NCI-H1930 (cell line): ENCODE measurements around the gene TMEM138.
"Not testable (repeated sequence)": the region's sequence is repeated elsewhere in the genome, so short reads cannot be mapped to it uniquely, and the experiment has no call there.

Experiments used
- DNase-seq, 2 experiments: peaks; one replicate each; lab custom pipeline; 2025; lab: John Stamatoyannopoulos, UW

TMEM138 gene

GRCh38 chr11:61367406-61367805 is 5.2 kb downstream of the TMEM138 start:
- DNase-seq, result no peak

- DNase-seq, result no peak
These were observed 6.5 kb downstream of the TMEM138 start for GRCh38 chr11:61368646-61369045.

DNA sequence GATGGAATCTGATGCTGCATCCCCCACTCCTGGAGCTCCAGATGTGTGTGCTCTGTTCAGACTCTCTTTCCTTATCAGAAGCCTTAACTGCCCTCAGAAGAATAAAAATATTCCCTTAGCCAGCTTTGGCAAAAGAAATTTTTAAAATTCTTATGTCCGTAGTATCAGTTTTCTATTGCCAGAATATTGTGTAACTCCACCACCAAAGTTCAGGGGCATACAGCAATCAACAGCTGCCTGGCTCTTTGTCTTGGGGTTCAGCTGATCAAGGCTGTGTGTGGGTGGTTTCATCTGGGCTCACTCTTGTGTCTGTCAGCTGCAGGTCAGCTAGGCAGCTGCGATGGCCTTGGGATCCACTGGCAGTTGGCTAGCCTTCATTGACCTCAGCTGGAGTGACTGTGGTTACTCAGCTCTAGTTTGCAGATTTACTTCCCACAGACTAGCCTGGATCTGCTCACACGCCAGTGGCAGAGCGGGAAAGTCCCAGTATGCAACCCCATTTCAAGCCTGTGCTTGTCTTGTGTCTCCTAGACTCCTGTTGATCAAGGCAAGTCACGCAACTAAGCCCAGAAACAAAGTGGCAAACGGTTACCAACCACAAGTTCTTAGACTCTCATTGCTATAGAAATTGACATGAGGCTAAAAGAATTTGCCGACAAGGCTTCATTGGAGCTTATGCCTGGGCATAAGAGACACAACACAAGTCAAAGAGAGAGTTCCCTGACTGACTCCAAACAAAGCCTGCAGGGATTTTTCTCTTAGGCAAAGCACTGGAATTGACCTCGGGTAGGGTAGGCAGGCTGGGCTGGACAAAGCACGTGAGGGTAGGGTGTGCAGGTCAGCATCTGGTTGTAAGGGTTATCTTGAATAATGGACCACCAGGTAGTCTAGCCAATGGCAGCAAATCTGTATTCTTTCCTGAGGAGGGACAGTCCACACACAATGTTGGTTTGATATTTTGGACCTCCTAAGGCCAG is 7.5 kb downstream of the TMEM138 start:
- DNase-seq, result no peak

- DNase-seq, result no peak
These were observed 8.3 kb downstream of the TMEM138 start for GRCh38 chr11:61370349-61371005.

DNA sequence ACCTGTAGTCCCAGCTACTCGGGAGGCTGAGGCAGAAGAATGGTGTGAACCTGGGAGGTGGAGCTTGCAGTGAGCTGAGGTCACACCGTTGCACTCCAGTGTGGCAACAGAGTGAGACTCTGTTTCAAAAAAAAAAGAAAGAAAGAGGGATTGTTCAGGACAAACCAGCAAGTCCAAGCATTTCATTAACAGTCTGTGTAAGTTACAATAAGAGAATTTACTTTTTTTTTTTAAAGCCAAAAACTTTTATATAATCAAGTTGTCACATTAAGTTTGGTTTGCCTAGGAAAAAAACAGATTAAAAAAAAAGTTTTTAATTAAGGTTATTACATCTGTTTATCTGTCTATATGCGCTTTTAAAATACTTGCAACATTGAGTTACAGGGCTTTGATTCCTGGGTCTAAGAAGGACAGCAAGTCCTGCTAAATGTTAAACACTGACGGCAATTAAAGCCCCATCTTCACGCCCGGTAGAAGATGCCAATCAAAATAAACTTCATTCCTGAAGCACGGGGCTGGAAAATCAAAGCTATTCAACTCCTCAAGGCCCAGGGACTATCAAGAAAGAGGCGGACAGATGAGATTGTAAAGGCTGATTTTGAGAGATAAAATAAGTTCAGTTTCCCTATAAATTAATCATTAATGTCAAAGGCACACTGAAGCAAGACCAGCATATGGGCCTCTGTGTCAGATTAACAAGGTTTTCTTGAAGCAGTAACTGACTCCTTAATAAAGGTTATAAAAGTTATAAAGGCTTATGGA is 10.7 kb downstream of the TMEM138 start:
- no peak for DNase-seq

GRCh38 chr11:61375761-61376108 is 13.6 kb downstream of the TMEM138 start:
- no peak for DNase-seq

GRCh38 chr11:61377461-61378160 is 15.4 kb downstream of the TMEM138 start:
- DNase-seq, result no peak

DNA sequence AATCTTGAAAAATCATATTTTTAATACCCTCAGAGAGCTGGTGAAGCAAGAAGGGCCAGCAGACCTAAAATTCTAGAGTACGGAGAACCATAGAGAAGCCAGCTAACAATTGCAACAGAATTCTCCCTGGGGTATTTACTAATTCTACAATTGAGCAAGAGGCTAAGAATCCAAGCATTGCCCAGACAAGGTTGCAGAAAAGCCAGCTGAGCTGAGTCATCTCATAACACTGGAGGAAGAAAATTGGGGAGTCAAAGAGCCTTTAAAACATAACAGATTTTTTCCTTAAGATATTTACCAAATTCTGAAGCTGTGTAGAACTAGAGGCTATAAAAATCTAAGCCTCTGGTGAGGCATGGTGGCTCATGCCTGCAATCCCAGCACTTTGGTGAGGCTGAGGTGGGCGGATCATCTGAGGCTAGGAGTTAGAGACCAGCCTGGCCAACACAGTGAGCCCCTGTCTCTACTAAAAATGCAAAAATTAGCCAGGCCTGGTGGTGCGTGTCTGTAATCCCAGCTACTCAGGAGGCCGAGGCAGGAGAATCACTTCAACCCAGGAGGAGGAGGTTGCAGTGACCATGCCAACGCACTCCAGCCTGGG is 16.6 kb downstream of the TMEM138 start:
- no peak for DNase-seq

GRCh38 chr11:61380884-61381283 is 18.7 kb downstream of the TMEM138 start:
- no peak for DNase-seq

GRCh38 chr11:61383859-61384258 is 21.7 kb downstream of the TMEM138 start:
- DNase-seq, result not testable (repeated sequence)

DNA sequence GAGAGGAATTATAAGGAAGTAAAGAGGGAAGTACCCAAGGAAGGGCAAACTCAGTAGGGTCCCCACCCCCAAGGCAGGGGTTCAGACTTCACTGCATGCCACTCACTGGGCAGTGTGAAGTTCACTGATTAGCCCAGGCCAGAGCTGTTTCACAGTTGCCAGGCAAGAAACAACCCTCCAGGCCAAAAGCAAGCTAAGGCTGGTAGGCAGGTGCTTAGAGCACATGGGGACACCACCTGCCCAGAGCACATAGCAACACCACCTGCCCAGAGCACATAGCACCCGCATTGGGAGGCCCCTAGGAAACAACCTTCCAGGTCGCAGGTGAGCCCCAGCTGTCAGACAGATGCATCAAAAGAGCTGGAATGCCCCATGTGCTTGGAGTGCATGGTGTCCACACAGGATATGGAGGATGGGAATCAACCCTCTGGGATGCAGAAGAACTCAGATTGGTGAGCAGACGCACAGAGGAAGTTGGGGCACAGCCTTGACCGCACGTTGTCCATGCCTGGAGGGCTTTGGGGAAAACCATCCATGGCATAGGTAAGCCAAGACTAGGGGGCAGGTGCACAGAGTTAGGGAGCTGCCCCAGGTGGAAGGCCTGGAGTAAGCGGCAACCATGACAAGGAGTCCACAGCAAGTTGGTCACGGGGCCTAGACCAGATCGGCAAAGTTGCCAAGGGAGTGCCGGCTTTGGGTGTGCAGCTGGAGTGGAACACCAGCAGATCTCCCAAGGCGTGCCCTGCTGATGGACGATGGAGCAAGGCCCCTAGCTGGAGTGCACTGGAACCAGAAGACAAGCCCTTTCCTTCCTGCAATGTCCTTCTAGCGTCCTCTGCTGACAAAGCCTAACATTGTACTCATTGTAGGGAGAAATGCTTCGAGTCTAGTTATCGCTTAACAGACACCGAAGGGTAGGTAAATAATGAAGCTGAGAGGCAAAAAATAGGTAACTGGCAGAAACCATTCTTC is 22.4 kb downstream of the TMEM138 start:
- DNase-seq, result no peak

- DNase-seq, result no peak
These were observed 28.0 kb downstream of the TMEM138 start for GRCh38 chr11:61390161-61390560.

- DNase-seq, result no peak
These were observed 30.9 kb downstream of the TMEM138 start for GRCh38 chr11:61392981-61393595.

DNA sequence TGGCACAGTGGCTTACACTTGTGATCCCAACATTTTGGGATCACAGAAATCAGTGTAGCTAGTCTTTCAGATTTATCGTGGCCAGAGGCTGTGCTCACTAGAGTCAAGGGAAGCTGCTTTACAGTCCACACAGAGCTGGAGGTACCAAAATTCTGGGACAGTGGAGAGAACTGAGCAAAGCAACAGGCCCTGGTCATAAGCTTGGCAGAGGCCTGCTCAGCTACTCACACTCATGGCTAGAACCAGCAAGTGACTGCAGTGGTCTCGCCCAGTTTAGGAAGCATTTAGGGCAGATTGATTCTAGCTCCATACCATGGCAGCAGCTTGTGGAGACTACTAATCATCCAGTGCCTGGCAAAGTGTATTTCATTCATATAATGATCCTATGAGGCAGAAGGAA is 39.0 kb downstream of the TMEM138 start:
- no peak for DNase-seq

DNA sequence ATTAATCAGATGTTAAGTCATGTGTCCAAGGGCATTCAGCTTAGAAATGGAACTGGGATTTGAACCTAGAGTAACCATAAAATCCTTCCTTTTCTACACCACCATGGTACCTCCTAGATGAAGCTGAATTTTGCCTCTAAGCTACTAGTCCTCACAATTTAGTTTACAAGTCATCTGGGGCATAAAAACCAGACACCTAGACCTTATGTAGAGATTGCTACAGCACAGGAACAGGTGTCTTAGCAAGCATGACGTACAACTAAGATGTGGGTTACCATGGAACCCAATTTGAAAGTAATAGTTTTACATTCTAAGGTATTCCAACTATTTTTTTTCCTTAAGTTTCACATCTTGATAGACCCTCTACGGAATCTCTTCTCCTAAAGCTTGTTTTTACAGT is 39.4 kb downstream of the TMEM138 start:
- no peak for DNase-seq

DNA sequence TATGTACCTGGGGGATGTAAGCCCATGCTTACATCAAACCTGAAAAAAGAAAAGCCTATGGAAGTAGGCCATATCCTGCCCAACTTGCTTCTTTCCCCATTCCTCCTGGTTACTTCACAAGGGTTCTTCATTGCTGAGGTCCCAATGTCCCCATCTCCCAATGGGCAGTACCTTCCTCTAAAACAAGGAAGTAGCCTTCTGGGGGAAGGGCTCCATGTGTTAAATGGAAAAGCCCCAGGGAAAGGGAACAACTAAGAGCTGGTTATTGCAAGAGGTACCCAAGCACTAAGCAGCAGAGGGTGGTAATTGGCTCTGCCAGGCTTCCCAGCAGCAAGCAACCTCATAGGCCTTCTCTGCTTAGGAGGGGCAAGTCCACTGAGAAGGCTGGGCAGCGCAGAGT is 41.5 kb downstream of the TMEM138 start:
- no peak for DNase-seq

DNA sequence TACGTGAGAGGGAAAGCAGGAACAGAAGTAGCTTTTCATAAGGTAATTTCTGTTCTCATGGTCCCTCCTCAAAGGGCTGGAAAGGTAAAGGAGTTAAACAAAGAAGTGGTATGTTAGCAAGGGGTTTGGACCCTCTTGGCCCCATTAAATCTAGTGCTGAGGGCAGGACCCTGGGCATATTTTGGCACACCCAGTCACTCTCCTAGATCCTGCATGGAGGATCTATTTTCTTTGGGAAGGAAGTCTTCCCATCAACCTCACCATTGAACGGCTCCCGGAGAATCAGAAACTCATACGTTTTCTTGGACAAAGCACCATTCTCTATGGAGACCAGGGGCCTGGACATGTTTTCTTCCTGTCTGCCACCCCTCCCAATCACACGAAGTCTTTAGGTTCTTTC is 41.9 kb downstream of the TMEM138 start:
- no peak for DNase-seq

- no peak for DNase-seq
These were observed 42.5 kb downstream of the TMEM138 start for GRCh38 chr11:61404641-61405040.

GRCh38 chr11:61406067-61406466 is 43.9 kb downstream of the TMEM138 start:
- no peak for DNase-seq
